Glutamatergic neuron (in vitro differentiated cells): Measurements from ENCODE around the gene DEDD2. TPM values are rescaled to one million over a fixed set of nuclear protein-coding genes. Genes with fewer than 3 reads are reported as not detected.

ENCODE experiments used
- DNase-seq: peaks from one replicate; pipeline ENCODE4 v3.0.0; 2022
- H3K27ac Mint-ChIP-seq: one replicate; pipeline ENCODE4 v1.8.0; 2020; ENCODE audit warnings: mild to moderate bottlenecking, mixed read lengths, inconsistent platforms; ENCODE audit not compliant: unreplicated experiment
- H3K27me3 Mint-ChIP-seq: one replicate; pipeline ENCODE4 v1.8.0; 2020; ENCODE audit warnings: mild to moderate bottlenecking, moderate library complexity, mixed read lengths, inconsistent platforms; ENCODE audit not compliant: unreplicated experiment
- H3K36me3 Mint-ChIP-seq: one replicate; pipeline ENCODE4 v1.8.0; 2020; ENCODE audit warnings: mild to moderate bottlenecking, mixed read lengths, inconsistent platforms; ENCODE audit not compliant: unreplicated experiment
- H3K4me1 Mint-ChIP-seq: one replicate; pipeline ENCODE4 v1.8.0; 2020; ENCODE audit warnings: mild to moderate bottlenecking, low read depth, mixed read lengths, inconsistent platforms; ENCODE audit not compliant: unreplicated experiment
- H3K4me3 Mint-ChIP-seq: one replicate; pipeline ENCODE4 v1.8.0; 2020; ENCODE audit warnings: mild to moderate bottlenecking, mixed read lengths, inconsistent platforms; ENCODE audit not compliant: unreplicated experiment
- H3K9me3 Mint-ChIP-seq: one replicate; pipeline ENCODE4 v1.8.0; 2020; ENCODE audit warnings: mild to moderate bottlenecking, moderate library complexity, mixed read lengths, inconsistent platforms; ENCODE audit not compliant: unreplicated experiment
- CTCF ChIP-seq: fragments of 200-600 bp; sonication (generic); IDR thresholded peaks from one replicate; pipeline ENCODE4 v1.5.0; 2021; ENCODE audit not compliant: partially characterized antibody, unreplicated experiment
- total RNA-seq: library from RNA; stranded (reverse); fragmentation: NEBNext Ultra II Directional; extraction: Animal tissue kit (Norgen Biotek cat#: 25700); gene quantifications from one replicate; pipeline ENCODE4 v1.2.1, GENCODE V29; 2021; ENCODE audit not compliant: unreplicated experiment

Gene DEDD2
- total RNA-seq, 1 donor from 2014 or later, result 30.7 TPM

- Mint-ChIP-seq H3K4me1 (peaks cover 67% of the 10 kb centered on the region), H3K36me3 (no peaks in the 10 kb centered on the region), H3K4me3 (peak overlapping the region; percentile 100), H3K27me3 (peaks cover 22% of the 10 kb centered on the region), H3K9me3 (peaks cover 41% of the 10 kb centered on the region), H3K27ac (peak overlapping the region; percentile 95)
- no peak for DNase-seq
- TF ChIP-seq CTCF, result no peak
Observed at GRCh38 chr19:42170715-42171114, 46.8 kb downstream of the DEDD2 start.

- Mint-ChIP-seq H3K27ac (peak overlapping the region; percentile 95), H3K9me3 (peaks cover 34% of the 10 kb centered on the region), H3K27me3 (peaks cover 19% of the 10 kb centered on the region), H3K36me3 (no peaks in the 10 kb centered on the region), H3K4me3 (peak overlapping the region; percentile 81), H3K4me1 (peaks cover 72% of the 10 kb centered on the region)
- no peak for DNase-seq
- no peak for TF ChIP-seq CTCF
Observed at GRCh38 chr19:42169486-42170413, 47.7 kb downstream of the DEDD2 start.

GRCh38 chr19:42168206-42168605, 49.3 kb downstream of the DEDD2 start:
- peaks cover 61% of the 10 kb centered on the region for H3K4me1 Mint-ChIP-seq
- peaks cover 16% of the 10 kb centered on the region for H3K27me3 Mint-ChIP-seq
- H3K9me3 Mint-ChIP-seq, result peaks cover 34% of the 10 kb centered on the region
- TF ChIP-seq CTCF, result no peak
- no peaks in the 10 kb centered on the region for H3K36me3 Mint-ChIP-seq
- H3K27ac Mint-ChIP-seq, result no peak overlapping the region
- H3K4me3 Mint-ChIP-seq, result no peak overlapping the region
- no peak for DNase-seq

- H3K27ac Mint-ChIP-seq, result no peak overlapping the region
- no peak for DNase-seq
- no peak overlapping the region for H3K4me3 Mint-ChIP-seq
- H3K27me3 Mint-ChIP-seq, result peaks cover 11% of the 10 kb centered on the region
- peaks cover 27% of the 10 kb centered on the region for H3K9me3 Mint-ChIP-seq
- no peaks in the 10 kb centered on the region for H3K36me3 Mint-ChIP-seq
- no peak for TF ChIP-seq CTCF
- peaks cover 48% of the 10 kb centered on the region for H3K4me1 Mint-ChIP-seq
Observed at GRCh38 chr19:42166316-42166715, 51.2 kb downstream of the DEDD2 start.

GRCh38 chr19:42165146-42165545, 52.3 kb downstream of the DEDD2 start:
- Mint-ChIP-seq H3K4me3 (no peak overlapping the region), H3K36me3 (no peaks in the 10 kb centered on the region), H3K27ac (peak overlapping the region; percentile 74), H3K27me3 (peaks cover 4% of the 10 kb centered on the region), H3K9me3 (peaks cover 17% of the 10 kb centered on the region), H3K4me1 (peaks cover 45% of the 10 kb centered on the region)
- TF ChIP-seq CTCF, result no peak
- no peak for DNase-seq
